Glutamatergic neuron (in vitro differentiated cells): ENCODE data around the gene RITA1. TPM values are rescaled to one million over a fixed set of nuclear protein-coding genes. Genes with fewer than 3 reads are reported as not detected.

Experiments used
- DNase-seq: peaks from one replicate; pipeline ENCODE4 v3.0.0; 2022
- H3K27ac Mint-ChIP-seq: one replicate; pipeline ENCODE4 v1.8.0; 2020; ENCODE audit warnings: mild to moderate bottlenecking, mixed read lengths, inconsistent platforms; ENCODE audit not compliant: unreplicated experiment
- H3K27me3 Mint-ChIP-seq: one replicate; pipeline ENCODE4 v1.8.0; 2020; ENCODE audit warnings: mild to moderate bottlenecking, moderate library complexity, mixed read lengths, inconsistent platforms; ENCODE audit not compliant: unreplicated experiment
- H3K36me3 Mint-ChIP-seq: one replicate; pipeline ENCODE4 v1.8.0; 2020; ENCODE audit warnings: mild to moderate bottlenecking, mixed read lengths, inconsistent platforms; ENCODE audit not compliant: unreplicated experiment
- H3K4me1 Mint-ChIP-seq: one replicate; pipeline ENCODE4 v1.8.0; 2020; ENCODE audit warnings: mild to moderate bottlenecking, low read depth, mixed read lengths, inconsistent platforms; ENCODE audit not compliant: unreplicated experiment
- H3K4me3 Mint-ChIP-seq: one replicate; pipeline ENCODE4 v1.8.0; 2020; ENCODE audit warnings: mild to moderate bottlenecking, mixed read lengths, inconsistent platforms; ENCODE audit not compliant: unreplicated experiment
- H3K9me3 Mint-ChIP-seq: one replicate; pipeline ENCODE4 v1.8.0; 2020; ENCODE audit warnings: mild to moderate bottlenecking, moderate library complexity, mixed read lengths, inconsistent platforms; ENCODE audit not compliant: unreplicated experiment
- total RNA-seq: library from RNA; stranded (reverse); fragmentation: NEBNext Ultra II Directional; extraction: Animal tissue kit (Norgen Biotek cat#: 25700); gene quantifications from one replicate; pipeline ENCODE4 v1.2.1, GENCODE V29; 2021; ENCODE audit not compliant: unreplicated experiment
- TF ChIP-seq, protein P1 (sequence below): fragments of 200-600 bp; sonication (generic); IDR thresholded peaks from one replicate; pipeline ENCODE4 v1.5.0; 2021; ENCODE audit not compliant: partially characterized antibody, unreplicated experiment

RITA1 gene
- total RNA-seq, 1 donor from 2014 or later: 6.7 TPM

DNA sequence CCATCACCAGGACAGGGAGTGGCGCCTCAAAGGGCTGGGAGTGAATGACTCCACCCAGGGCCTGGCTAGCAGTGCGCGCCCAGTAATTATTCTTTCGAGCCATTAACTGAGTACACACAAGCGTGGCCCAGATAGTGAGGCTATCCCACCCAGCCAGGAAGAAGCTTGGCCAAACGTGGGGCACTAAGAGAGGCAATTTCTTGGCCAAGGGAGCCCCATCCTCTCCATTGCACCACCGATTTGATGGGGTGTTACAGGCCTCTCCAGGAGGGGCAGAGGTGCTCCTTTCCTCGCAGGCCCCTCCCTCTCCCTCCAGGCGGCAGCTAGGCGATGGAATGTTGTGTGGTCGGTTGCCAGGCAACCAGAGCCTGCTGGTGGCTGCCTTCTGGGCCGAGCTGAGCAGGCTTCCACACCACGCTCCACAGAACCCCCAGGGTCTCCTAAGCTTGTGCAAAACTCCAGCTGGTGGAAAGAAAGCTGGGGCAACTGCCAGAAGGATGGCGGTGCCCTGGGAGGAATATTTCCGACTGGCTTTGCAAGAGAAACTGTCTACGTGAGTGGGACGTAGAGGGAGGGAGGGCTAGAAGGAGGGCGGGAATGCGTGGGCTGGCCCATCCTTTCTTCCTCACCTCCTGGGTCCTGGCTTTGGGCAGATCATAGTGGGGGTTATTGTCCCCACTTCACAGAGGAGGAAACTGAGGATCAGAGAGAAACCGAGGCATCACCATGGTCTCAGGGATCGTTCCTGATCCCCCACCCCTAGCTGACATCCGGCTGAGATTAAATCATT, 36.0 kb upstream of the RITA1 start, which contains the start of gene CFAP73:
TSS of gene CFAP73 (plus strand) at position 364 of the 790 bp plus-strand sequence. CDS start at position 498, 134 bp downstream.
- TF ChIP-seq, protein P1, sequence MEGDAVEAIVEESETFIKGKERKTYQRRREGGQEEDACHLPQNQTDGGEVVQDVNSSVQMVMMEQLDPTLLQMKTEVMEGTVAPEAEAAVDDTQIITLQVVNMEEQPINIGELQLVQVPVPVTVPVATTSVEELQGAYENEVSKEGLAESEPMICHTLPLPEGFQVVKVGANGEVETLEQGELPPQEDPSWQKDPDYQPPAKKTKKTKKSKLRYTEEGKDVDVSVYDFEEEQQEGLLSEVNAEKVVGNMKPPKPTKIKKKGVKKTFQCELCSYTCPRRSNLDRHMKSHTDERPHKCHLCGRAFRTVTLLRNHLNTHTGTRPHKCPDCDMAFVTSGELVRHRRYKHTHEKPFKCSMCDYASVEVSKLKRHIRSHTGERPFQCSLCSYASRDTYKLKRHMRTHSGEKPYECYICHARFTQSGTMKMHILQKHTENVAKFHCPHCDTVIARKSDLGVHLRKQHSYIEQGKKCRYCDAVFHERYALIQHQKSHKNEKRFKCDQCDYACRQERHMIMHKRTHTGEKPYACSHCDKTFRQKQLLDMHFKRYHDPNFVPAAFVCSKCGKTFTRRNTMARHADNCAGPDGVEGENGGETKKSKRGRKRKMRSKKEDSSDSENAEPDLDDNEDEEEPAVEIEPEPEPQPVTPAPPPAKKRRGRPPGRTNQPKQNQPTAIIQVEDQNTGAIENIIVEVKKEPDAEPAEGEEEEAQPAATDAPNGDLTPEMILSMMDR: no peak
- H3K4me3 Mint-ChIP-seq: no peak within 1 kb of the TSS
- H3K4me1 Mint-ChIP-seq: peaks cover 5% of the 10 kb centered on the region

DNA sequence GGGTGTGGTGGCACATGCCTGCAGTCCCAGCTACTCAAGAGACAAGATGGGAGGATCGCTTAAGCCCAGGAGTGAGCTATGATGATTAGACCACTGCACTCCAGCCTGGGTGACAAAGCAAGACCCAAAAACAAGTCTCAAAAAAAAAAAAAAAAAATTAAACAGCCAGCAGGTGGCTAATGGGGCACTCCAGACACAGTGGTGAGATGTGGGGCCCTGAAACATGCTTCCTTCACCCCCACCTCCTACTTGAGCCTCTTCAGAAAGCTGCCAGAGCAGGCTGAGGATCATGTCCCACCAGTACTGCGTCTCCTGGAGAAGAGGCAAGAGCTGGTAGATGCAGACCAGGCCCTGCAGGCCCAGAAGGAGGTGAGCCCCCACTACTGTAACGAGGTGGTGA, 33.9 kb upstream of the RITA1 start:
- Mint-ChIP-seq H3K27ac (no peak overlapping the region), H3K9me3 (peaks cover 2% of the 10 kb centered on the region), H3K36me3 (no peaks in the 10 kb centered on the region), H3K4me1 (peaks cover 5% of the 10 kb centered on the region), H3K27me3 (peaks cover 14% of the 10 kb centered on the region), H3K4me3 (no peak overlapping the region)
- DNase-seq: no peak
- TF ChIP-seq, protein P1: no peak

More for the DNA sequence above, 36.0 kb upstream of the RITA1 start, which contains the start of gene CFAP73:
- DNase-seq: peak; percentile 84
- peaks cover 2% of the 10 kb centered on the region for H3K9me3 Mint-ChIP-seq
- H3K27me3 Mint-ChIP-seq: peaks cover 14% of the 10 kb centered on the region
- H3K27ac Mint-ChIP-seq: no peak within 1 kb of the TSS
- H3K36me3 Mint-ChIP-seq: no peaks in the 10 kb centered on the region

DNA sequence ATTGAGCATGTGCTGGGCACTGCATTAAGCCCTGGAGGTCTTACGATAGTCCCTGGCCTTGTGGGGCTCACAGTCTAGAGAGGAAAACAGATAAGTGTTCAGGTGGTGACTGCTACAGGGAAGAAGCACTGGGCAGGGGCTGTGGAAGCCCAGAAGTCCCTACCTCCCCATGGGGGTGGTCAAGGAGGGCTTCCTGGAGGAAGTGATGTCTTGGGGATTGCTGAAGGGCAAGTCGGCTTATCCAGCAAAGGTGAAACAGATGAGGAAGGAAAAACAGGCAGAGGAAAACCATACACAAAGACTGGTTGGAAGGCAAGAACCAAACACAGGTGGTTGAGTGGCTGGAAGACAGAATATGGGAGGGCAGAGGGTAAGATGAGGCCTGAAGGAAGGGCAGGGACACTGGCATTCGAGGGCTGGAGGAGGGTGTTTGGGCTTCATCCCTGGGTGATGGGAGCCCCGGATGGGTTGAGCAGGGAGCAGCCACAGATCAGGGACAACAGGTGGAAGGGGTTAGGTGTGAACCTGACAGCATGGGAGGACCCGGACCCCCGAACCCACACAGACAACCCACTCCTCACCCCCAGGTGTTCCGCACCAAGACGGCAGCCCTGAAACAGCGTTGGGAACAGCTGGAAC, 33.2 kb upstream of the RITA1 start:
- Mint-ChIP-seq H3K27ac (no peak overlapping the region), H3K27me3 (peaks cover 14% of the 10 kb centered on the region), H3K36me3 (no peaks in the 10 kb centered on the region), H3K4me1 (peaks cover 5% of the 10 kb centered on the region), H3K4me3 (peak overlapping the region; percentile 22), H3K9me3 (peaks cover 2% of the 10 kb centered on the region)
- TF ChIP-seq, protein P1: no peak
- no peak for DNase-seq

DNA sequence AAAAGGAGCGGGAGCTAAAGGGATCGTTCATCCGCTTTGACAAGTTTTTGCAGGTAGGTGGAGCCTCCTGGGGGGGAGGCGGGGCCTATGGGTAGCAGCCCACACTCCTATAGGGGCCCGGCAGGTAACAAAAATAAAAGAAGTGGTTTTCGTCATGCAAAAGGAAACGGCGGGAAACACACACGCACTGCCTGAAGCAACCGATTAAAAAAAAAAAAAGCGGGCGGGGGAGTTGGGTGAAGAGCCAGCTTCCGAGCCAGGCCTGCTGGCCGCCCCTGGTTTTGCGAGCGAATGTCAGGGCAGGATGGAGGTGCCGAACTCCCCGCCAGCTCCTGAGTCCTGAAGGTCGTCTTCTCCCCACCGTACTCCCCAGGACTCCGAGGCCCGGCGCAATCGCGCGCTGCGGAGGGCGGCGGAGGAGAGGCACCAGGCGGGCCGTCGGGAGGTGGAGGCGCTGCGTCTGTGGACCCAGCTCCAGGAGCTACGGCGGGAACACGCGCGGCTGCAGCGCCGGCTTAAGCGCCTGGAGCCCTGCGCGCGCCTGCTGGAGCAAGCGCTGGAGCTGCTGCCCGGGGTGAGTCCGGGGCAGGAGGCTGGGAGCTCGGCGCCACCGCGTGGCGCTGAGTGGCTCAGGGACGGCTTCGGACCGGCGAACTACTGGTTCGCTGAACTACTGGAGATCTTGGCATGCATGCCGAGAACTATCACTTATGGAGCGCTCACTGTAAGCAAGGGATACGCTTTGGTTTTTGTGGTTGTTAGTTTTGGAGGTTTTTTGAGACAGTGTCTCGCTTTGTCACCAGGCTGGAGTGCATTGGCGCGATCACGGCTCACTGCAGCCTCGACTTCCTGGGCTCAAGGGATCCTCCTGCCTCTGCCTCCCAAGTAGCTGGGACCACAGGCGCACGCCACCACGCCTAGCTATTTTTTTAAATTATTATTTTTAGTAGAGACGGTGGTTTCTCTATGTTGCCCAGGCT, 32.4 kb upstream of the RITA1 start:
- peak overlapping the region; percentile 55 for H3K4me3 Mint-ChIP-seq
- TF ChIP-seq, protein P1: no peak
- H3K4me1 Mint-ChIP-seq: peaks cover 5% of the 10 kb centered on the region
- peaks cover 14% of the 10 kb centered on the region for H3K27me3 Mint-ChIP-seq
- no peaks in the 10 kb centered on the region for H3K36me3 Mint-ChIP-seq
- DNase-seq: peak; percentile 69
- H3K27ac Mint-ChIP-seq: no peak overlapping the region
- H3K9me3 Mint-ChIP-seq: peaks cover 2% of the 10 kb centered on the region
